TTC549 (cell line): ENCODE measurements around the gene CCDC192.

Experiments used
- FAIRE-seq: peaks from 2 replicates; lab custom pipeline; 2012; peaks lifted over from hg19 to GRCh38; lab: Jason Lieb, UNC

Gene CCDC192

DNA sequence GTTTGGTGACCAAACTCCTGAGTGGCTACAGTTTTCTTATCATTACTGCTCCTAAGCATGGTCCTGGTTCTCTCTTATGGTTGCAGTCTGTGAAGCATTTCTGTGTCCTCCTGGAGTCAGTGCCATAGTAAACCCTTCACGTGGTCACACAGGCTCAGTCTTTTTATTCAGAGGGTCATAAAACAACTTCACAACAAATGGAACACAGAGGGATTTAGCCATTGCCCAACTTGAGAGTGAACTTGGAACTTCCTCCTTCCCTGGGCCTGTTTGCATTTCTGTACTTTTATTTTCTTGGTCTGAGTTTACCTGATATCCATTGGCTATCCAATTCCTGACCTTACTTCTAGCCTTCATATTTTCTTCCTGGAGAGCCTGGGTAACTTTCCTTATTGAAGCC lies 144.9 kb downstream of the CCDC192 start:
- FAIRE-seq: no peak

DNA sequence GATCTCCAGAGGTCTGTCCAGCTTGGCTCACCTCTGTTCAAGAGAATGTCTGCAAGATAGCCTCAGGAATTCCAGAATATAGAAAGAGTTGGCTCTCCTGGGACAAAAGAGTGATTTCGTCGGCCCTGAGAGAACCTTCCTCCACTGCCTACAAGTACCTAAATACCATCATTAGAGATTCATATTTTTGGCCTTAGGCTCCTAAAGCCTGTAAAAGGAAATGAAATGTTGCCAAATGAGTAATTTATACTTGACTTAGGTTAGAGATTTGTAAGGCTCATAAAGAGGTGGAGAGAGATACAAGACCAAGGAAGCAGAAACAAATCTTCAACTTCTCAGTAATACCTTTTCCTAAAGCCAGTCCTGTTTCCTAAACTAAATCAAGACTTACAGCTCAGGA lies 146.2 kb downstream of the CCDC192 start:
- no peak for FAIRE-seq

DNA sequence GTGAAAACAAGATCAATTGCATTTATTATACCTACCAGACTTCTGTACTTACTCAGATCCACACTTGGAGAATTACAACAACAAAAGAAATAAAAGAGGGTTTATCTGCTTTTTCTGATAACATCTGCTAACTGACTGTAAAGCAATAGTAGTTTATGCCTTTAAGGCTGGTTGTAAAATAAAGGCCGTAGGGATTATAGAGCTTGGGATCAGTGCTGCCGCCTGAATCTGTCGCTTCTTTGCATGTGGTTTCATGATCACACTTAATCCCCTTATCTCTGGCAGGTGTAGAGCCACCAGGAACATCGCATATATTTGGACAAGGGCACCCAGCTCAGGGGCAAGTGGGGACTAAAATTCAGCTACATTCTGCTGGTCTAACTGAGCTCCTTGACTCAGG lies 146.7 kb downstream of the CCDC192 start:
- FAIRE-seq: no peak

DNA sequence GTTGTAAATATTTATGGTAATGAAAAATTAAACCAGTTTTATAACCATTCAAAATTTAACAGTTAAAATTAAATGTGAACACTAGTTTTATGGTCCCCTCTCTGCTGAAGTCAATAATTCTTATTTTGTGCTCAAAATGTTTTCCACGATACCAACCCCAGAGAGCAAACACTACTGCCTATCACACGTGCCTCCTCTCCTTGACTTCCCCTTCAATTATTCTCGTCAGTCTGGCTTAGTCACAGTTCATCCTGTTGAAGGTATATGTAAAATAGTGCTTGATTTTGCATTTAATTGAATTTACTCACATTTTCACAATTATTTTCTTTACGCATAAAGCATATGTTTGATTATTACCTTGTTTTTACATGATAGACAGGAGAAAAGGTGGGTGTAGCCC lies 148.8 kb downstream of the CCDC192 start:
- no peak for FAIRE-seq

DNA sequence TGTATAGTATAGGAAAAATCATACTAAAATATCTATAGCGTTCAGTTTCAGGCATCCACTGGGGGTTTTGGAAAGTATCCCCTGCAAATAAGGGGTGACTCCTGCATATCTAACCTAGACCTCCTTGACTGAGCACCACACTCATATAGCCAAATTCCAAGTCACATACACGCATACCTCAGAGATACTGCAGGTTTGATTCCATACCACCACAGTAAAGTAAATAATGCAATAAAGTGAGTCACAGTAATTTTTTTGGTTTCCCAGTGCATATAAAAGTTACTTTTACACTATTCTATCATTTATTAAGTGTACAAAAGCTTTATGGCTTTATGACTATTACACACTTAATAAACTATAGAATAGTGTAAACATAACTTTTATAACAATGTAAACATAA lies 151.3 kb downstream of the CCDC192 start:
- FAIRE-seq: no peak

DNA sequence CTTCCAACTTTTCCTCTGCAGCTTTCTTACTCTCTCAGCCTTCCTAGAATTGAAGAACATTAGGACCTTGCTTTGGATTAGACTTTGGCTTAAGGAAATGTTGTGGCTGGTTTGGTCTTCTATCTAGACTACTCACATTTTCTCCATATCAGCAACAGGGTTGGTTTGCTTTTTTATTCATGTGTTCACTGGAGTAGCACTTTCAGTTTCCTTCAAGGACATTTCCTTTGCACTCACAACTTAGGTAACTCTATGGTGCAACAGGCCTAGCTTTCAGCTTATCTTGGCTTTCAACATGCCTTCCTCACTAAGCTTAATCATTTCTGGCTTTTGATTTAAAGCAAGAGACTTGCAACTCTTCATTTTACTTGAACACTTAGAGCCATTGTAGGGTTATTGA lies 153.1 kb downstream of the CCDC192 start:
- FAIRE-seq: no peak

DNA sequence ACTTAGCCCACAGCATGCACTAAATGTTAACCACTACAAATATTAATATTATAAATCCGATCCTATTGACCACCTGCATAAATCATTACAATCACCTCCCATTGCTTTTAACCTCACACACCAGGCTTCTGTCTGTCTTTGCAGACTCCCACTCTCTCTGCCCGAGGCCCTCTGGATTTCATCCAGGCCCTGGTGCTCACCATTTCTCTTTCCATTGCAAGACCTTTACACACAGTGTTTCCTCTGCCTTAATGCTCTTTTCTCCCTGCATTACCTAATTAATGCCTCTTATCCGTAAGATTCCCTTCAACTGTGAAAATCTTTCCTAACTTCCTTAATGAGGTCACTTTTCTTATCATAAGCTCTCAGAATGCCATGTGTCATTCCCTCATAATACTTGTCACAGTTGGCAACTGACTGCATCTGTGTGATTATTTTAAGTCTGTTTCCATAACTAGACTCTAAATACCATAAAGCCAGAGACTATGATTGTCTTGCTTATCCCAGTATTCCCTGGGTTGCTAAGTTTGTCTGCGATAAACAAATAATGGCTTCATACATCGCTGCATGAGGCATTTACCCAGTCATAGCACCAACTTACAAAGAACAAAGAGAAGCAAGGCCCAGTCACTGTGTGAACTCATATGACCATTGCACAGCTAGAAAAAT lies 155.1 kb downstream of the CCDC192 start:
- FAIRE-seq: no peak

DNA sequence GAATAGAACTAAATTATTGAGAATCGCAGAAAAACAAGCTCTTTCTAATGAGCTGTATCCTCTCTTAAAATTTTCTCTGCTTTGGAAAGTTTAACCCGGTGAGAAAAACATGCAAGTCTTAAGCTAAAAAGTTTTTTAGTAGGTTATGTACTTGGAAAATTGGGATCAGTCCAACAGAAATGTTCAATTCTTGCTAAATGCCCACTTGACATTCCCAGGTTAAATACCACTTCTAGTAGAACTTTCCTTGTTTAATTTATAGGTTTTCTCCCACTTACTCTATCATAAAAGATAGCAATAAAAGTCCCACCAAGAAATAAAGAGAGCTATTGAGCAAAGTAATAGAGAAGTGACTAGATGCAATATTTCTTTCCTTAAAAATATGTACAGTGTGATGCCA lies 157.1 kb downstream of the CCDC192 start:
- no peak for FAIRE-seq

DNA sequence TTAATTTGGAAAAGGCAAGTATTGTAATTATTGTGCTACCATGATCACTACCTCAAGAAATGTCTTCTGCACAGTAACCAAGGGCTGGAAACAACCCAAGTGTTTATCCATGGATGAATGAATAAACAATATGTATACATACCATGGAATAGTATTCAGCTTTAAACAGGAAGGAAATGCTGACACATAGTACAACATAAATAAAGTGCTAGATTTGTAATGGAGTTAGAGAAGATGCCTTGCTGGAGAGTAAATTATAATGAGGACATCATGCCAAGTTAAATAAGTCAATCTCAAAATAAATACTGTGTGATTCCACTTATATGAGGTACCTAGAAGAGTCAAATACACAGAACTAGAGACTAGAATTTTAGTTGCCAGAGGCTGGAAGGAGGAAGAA lies 160.0 kb downstream of the CCDC192 start:
- FAIRE-seq: no peak

DNA sequence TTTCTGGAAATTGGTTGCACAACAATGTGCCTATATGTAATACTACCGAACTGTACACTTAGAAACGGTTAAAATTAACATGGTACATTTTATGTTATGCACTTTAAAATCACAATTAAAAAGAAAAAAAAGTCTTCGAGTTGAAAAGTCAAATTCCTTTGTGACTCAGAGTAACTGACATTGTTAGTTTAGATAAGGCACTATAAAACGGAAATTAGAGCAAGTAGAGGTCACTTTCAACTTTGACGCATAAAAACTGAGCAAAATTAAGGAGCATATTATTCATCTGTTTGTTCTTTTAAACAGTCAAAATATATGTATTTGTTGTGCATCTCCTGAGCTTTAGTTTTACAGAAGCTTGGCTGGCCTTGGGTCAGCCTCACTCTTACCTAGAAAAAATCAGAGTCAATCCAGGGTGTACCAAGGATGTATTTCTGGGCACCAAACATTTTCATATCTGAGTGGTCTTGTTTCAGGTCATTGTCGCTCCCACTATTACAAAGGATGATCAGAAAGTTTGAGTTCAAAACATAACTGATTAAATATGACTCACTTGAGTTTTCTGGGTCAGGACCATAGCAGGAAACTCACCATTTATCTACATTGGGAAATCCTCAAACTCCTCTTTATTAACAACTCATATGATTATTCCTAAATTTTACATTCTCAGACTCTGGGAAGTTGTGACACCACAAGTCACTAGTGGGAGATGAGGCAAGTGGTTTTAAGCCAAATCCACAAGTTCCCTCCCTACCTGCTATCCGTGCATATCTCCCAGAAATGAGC lies 160.6 kb downstream of the CCDC192 start:
- FAIRE-seq: no peak

DNA sequence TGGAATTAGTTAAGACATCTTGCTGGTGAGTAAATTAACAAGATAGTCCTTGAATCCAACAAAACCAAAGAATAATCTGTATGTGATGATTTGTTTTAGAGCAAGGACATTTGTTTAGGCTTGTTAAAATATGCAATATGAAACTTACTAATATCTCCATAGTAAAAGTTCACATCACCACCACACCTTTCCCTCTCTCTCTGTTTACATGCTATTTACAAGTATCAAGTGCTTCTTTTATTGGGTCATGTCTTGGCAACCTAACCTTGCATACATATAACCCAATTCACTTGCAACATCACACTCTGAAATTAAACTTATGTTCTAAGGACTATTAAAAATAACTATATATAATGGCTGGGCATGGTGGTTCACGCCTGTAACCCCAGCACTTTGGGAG lies 161.3 kb downstream of the CCDC192 start:
- FAIRE-seq: no peak

DNA sequence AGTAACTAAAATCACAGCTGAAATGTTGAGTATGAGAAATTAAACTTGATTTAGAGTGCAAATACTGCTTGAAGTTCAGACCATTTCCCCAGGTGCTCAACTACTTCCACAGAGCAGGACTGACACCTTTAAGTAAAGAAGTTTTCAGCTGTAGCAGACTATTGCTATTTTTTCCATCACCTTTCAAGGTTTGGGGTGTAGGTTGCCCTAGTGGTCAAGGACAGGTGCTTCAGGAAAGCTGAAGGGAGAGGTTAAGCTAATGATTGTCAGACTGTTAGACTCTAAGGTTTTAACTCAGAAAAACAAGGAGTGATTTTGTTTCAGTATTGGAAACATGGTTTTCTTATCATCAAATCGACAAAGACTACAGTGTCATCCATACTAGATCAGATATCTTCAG lies 162.1 kb downstream of the CCDC192 start:
- no peak for FAIRE-seq

DNA sequence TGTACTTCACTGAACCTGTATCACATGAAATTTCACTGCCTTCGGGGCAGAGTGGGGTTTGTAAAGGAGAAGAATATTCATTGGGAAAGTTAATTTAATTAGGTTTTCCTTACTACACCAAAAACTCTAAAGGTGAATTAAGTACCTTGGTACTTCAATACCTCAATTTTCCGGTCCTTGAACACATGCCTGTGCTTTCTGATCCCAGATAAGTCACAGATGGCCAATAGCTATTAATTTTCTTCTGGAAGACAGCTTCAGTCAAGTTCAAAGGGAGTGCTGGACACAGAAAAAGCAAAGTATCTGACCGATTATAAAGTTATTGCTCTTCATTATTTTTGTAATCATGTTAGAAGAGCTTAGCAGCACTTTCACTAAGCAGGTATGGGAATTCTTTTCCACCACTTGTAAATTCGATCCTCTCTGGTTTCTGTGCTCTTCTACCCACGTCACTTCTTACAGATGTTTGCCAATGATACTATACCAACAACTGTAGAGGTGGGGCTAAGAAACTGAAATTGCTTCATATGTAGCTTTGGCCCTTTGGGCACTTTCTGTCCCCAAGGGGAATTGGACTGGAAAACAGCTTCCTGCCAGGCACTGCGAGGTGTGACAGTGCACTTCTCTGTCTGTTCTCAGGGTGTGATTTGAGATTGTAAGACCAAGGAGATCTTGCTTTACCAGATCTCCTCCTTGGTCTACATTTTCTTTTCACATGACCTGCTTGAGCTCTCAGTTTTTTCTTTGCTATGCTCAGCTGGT lies 164.0 kb downstream of the CCDC192 start:
- no peak for FAIRE-seq

DNA sequence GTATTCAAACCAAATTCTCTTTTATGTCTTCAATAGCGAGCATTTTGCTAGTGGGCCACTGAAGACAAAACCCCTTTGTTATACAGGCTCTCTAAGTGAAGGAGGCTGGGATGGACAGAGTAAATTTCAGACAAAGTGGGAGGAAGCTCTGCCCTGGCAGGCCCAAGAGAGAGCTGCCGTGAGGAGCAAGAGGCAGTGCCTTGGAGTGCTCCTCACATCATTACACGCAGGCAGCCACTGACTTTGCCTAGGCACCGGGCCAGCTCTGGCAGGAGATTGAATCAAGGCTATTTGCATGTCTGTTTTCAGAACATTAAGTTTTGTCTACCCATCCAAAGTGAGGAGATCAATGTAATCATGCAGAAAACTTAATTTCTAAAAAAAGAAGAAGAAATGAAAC lies 167.7 kb downstream of the CCDC192 start:
- FAIRE-seq: no peak

DNA sequence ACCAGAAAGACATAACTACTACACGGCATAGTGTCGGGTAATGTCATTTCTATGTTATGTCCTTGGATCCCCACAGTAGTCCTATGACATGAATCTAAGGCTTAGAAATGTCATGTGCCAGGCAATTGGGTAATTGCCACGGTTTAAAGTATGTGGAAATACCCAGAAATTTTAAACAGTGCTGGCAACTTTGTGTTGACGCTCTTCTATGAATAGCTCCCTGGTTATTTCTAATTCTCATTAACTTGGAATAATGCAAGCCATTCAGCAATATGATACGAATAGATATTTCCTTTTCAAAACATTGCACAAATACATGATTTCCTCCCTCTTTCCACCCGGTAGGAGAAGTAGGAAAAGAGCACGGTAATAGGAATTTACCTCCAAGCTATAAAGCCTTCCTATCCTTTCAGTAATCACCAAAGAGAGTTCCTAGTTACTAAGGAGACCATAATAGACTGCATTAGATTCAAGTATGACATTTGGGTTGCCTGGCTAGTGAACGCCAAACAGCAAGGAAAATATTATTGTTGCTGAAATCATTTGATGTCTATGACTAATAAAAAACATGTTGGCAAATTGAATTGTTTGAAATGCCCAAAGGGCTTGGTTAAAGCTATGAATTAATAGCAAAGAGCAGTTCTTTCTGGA lies 168.4 kb downstream of the CCDC192 start:
- FAIRE-seq: no peak

DNA sequence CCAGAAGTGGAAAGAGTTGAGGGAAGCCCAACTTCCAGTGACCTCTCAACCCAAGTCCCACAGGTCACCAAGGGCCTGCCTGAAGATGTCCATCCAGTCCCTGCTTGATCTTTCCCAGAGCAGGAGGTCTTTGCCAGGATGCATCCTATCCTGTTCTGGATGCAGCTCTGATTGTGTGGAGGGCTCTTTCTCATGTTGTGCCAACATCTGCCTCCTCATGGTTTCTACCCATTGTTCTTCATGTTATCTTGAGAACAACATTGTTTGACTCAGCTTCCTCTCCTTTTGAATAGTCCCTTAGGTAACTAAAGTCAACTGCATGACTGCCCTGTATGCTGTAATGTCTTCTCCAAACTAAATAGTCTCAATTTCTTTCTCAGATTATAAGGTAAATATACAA lies 169.3 kb downstream of the CCDC192 start:
- no peak for FAIRE-seq

DNA sequence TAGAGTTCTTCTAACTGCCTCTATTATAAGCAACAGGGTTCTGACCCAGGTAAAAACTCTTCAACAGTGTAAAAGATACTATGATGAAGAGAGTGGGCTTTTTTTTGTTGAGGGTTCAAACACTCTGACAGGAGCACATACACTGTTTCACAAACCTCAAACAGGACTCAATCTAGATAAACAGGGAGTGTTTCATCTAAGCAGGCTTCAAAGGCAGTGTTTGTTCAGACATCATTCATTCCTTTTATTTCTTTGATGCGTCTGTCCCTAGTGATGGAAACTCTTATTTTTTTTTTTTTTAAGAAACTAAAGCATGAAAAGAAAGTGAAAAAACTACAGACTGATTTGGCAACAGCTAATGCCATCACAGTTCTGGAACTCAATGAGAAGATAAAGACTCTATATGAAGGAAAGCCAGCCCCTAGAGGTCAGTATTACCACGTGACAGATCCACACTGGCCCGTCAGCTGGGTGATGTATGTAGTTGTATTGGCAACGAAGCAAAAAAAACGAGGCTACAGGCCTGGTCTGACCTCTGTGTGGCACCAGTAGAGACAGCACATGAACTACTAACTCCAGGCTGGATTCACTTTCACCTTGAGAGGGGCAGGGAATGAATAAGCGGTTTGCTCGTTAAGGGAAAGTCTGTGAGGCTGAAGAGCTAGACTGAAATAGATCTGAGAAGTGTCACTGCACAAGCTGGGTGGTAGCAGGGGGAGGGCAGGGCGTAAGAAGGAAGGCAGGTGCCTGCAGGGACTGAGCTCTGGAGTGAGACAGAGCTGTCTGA lies 172.2 kb downstream of the CCDC192 start:
- FAIRE-seq: no peak

DNA sequence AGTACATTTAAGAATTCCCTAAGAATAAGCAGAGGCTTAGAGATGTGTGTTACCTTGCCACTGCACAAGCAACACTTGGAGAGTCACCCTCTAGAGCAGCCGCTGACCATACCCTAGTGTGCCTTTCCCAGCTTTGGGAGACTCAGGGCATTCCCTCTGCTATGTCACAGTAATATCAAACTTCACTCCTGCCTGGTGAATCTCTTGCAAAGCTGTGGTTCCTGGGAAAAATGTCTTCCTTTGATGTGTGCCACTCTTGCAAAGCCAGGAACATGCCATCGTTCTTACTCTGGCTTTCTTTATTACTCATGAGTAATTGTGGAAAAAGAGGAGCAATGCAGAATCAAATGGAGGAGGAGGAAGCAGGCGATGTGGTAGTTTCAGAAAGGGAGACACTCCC lies 173.2 kb downstream of the CCDC192 start:
- no peak for FAIRE-seq

DNA sequence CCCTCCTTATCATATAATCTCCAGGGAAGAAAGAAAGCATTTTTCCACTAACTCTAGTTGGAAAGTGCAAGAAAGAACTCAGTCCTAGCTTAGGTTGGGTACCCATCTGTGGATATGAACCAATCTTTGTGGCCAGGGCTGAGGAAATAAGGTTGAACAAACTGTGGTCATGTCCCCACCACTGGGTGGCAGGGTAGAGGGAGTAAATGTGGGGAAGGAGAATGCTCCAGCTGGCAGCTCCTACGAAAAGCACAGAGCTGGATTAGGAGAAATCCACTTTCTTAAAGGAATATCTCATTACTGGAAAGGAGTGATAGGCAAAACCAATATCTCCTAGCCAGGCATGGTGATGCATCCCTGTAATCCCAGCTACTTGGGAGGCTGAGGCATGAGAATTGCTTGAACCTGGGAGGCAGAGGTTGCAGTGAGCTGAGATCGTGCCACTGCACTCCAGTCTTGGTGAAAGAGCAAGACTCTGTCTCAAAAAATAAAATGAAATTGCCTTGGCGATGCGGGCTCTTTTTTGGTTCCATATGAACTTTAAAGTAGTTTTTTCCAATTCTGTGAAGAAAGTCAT lies 175.1 kb downstream of the CCDC192 start:
- FAIRE-seq: no peak

DNA sequence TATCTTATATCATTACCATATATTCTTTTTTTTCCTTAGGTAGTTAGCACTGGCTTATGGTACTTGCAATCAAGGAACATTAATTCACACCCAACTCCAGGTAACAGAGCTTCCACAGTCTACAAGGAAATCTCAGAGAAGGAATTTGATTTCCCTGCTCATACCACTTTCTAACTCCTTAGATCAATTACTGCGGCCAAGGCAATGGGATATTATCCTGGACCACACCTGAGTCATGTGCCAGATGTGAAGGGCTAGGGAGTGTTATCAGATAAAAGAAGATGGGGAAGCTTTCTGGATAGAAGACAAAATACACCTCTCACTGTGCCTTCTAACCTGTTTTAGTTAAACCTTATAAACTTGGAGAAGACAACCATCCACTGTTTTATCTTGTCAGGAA lies 181.2 kb downstream of the CCDC192 start:
- FAIRE-seq: no peak

DNA sequence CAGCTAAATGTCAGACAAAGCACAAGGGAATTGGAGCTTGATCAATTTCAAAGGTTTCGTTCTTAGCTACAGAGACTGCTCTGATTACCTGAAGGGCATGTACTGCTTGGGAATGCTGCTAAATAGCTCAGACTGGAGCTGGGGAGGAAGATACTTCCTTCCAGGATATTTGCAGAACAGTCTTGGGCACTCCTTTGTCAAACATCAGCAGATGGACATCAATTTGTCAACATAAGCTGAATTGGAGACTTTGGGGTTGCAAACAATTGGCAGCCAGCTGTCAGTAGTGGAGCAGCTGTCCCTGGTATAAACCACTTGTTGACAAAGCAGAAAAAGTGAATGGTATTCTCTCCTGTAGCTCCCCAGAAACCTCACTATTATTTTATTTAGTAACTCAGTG lies 182.0 kb downstream of the CCDC192 start:
- FAIRE-seq: no peak

DNA sequence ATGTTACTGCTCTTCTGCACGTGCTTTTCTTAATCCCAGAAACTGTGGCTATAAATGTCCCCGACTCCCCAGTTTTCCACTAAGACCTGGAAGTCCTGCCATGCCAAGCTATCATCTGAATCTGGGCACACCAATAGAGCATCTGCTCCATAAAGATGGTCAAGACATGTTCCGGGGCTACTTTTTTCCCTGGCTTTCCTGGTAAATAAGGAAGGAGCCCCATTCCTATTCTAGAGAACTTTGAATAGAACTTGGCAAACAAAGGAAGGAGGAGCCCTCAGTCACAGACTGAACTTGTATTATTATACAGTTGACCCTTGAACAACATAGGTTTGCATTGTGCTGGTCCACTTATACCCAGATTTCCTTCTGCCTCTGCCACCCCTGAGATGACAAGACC lies 182.9 kb downstream of the CCDC192 start:
- no peak for FAIRE-seq
